Right lobe of liver (tissue), 4 donors: ENCODE results near the gene CBX2.

Experiments
- CTCF ChIP-seq, 4 donors: fragments of 200-600 bp in 3 of 4; fragments of 450-650 bp in 1 of 4; IDR thresholded peaks; one replicate each; pipeline versions ENCODE4 v1.5.1 to v1.8.0; 2016 to 2022; ENCODE audit warnings: antibody characterized with exemption in 4 of 4, mild to moderate bottlenecking in 2 of 4
- POLR2A ChIP-seq: fragments of 450-650 bp; IDR thresholded peaks from one replicate; pipeline ENCODE4 v1.6.1; 2017; ENCODE audit warnings: antibody characterized with exemption, mild to moderate bottlenecking
- donor health status: DM: no; HTN: no; CAD: no.
- donor health status: DM: no; HTN: no; CAD: no.
- donor health status: DM: no; HTN: yes; CAD: no.

- TF ChIP-seq POLR2A (no peak), CTCF (IDR thresholded peaks at IDR 0.05) (no peak)
These were observed 55.1 kb downstream of the CBX2 start for GRCh38 chr17:79833110-79833450.
